HG03342 (cell line): ENCODE measurements around the gene ITGAL.
A peak's percentile ranks its signal among the peaks of the same experiment; 100 is the strongest.
"Not testable (repeated sequence)": the region's sequence is repeated elsewhere in the genome, so short reads cannot be mapped to it uniquely, and the experiment has no call there.

Experiments used
- ATAC-seq: cut with Tn5 transposase; IDR thresholded peaks from one replicate; pipeline ENCODE4 v1.9.1; 2021; ENCODE audit warnings: mild to moderate bottlenecking, moderate library complexity; ENCODE audit not compliant: unreplicated experiment

ITGAL gene

DNA sequence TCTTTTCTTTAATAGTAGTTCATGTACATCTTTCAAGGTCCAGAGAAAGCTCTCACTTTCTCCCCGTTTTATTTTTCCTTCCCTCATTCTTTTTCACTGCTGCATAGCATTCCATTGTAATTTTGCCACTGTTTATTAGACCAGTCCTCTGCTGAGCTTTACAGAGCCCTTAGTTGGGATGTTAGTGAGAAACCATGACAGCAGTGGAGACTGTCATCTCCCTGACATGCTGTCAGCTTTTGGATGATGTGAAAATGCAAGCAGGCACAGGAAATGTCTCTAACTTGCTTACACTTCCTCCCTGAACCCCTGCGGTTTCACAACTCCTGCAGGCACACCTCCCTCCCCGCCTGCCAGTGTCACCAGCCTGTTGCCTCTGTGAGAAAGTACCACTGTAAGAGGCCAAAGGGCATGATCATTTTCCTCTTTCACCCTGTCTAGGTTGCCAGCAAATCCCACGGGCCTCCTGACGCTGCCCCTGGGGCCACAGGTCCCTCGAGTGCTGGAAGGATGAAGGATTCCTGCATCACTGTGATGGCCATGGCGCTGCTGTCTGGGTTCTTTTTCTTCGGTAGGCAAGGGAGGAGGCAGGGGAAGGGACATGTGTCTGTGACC is at the start of gene ITGAL:
TSS of gene ITGAL (plus strand) at position 415 of the 615 bp plus-strand sequence. CDS start at position 511, 96 bp downstream.
- ATAC-seq: peak; percentile 50

DNA sequence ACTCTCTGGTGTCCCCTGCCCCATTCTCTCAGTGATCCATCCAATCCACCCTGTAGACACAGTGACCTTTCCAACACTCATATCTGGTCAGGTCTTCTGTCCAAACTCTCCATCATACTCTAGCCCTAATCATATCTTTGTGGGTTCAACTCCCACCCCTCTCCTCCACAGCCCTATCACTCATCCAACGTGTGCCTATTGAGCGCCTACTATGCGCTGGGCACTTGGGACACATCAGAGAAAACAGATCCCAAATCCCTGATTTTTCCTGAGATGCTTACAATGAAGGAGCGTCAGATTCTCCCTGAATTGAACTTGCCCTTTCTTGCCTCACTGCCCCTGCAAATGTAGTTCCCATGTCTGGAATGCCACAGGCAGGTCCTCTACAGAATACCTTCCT is 44.5 kb upstream of the ITGAL start:
- ATAC-seq: no peak

DNA sequence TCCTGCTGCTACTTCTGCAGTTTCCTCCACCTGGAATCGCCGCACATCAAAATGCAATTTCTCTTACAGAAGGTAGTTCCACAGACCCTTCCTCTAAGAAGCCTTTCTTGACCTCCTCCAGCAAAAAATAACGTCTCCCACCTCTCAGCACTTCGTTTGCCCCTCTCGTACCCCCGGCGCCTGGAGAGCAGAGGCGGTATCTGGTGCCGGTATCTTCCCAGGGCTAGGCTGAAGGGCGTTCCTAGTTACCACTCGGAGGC is 43.2 kb upstream of the ITGAL start:
- ATAC-seq: no peak

DNA sequence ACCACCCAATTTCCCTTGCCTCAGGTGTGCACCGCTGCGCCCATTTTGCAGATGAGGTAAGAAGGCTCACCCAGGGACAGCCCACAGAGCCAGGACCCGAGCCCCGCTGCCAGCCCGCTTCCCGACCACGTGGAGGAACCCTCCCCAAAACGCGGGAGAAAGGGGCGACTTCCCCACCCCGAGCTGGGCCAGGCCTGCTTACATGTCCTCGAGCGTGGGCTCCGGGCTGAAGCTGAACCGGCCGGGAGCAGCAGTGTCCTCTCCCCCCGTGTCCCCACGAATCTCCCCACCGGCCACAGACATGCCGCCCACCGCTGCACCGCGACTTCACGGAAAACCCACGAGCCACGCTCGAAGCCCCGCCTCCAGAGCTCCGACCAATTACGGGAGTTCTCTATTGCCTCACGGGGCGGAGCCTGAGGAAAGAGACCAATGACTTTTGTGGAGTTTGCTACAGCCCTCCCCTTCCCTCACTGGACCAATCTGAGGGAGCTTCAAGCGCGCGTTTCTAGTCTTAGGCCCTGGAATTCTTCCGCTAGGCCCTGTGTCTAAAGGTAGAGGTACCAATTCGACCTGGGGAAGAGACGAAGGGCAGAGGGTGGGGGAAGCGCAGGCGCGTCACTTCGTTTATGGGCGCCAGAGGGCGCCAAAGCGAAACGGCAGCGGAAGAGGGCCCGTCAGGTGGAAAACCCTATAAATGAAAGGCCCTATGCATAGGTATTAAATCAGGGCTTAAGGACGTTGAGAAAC is 42.7 kb upstream of the ITGAL start, which contains the start of gene DCTPP1:
TSS of gene DCTPP1 (minus strand) at position 353 of the 750 bp plus-strand sequence. CDS start at position 303, 50 bp downstream.
- ATAC-seq: peak; percentile 95

DNA sequence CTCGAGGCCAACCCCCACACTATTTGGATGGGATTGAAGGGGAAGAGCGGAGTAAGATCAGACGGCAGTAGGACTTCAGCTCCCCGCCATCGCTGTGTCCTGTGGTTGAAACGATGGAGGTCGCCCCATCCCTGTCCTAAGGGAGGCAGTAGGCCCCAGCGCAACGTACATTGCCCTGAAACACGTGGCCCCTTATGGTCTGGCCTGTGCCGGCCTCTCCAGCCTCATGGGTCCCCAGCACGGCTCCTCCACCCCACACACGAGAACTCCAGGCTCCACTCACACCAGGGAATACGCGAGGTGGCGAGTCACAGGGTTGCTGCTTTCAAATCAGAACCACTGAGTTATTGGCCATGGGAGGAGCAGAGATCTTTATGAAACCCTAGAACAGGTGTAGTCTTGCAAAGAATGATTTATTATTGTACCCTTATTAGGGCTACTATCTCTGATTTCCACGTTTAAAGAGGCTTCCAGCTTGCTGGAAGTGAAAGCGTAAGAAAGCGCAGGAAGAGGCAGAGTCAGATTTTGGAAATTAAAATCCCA is 42.0 kb upstream of the ITGAL start:
- peak; percentile 1 for ATAC-seq

DNA sequence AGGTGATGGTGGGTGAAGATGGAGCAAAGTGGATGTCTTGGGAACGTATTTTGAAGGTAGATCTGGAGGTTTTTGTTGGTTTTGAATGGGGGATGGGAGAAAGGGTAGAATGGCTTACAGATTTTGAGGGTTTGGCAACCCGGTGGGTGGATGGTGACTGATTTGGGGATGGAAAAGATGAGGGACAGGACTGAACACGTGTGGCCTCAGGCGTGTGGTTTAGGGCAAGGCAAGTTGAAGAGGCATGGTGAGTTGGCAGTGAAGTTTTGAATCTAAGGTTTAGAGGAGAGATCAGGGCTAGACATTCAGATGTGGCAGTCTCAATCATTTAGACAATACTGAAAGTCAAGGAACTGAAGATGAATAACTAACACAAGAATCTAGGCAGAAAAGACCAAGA is 37.7 kb upstream of the ITGAL start:
- ATAC-seq: no peak

DNA sequence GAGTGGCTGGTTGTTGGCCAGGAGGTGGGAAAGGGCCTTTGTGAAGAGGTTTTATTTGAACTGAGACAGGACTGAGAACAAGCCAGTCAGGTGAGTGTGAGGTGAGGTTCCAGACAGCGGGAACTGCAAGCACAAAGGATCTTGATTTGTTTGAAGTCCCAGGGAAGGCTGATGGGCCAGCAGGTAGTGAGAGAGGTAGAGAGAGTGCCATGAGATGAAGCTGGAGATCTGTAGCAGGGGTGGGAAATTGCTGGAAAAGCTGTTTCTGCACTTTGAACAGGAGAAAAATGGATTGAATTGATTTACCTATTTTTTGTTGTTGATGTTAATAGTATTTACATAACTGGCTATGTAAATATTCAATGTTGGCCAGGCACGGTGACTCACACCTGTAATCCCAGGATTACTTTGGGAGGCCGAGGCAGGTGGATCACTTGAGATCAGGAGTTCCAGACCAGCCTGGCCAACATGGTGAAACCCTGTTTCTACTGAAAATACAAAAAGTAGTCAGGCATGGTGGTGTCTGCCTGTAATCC is 35.0 kb upstream of the ITGAL start:
- ATAC-seq: no peak

DNA sequence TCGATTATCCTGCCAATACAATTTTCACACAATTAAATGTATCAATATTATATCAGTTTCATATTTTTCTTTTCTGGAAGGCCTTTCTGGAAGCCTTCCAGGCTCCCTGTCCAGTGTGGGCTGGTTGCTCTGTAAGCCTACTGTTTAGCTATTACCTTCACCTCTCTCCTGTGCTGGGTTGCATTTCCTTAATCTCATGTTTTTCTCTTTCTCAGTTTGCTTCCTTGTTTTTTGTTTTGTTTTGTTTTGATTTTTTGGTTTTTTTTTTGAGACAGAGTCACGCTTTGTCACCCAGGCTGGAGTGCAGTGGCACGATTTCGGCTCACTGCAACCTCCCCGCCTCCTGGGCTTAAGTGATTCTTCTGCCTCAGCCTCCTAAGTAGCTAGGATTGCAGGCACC is 33.7 kb upstream of the ITGAL start:
- no peak for ATAC-seq

DNA sequence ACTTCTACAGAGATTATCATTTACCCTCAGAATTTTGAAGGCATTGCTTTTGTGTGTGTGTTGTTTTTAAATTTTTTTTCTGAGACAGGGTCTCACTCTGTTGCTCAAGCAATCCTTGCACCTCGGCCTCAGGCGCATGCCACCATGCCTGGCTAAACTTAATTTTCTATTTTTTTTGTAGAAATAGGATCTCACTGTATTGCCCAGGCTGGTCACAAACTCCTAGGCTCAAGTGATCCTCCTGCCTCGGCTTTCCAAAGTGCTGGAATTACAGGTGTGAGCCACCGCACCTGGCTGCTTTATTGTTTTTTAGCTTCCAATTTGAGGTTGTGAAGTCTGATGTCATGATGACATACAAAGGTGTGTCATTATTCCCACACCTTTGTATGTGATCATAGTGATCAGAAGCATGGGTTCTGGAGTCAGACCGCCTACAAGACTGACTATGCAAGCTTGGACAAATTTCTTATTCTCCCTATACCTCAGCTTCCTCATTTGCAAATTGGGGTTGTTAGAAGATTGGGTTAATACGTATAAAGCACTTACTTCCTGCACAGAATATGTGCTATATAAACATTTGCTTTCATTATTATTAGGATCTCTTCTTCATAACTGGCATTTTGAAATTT is 32.7 kb upstream of the ITGAL start:
- no peak for ATAC-seq

DNA sequence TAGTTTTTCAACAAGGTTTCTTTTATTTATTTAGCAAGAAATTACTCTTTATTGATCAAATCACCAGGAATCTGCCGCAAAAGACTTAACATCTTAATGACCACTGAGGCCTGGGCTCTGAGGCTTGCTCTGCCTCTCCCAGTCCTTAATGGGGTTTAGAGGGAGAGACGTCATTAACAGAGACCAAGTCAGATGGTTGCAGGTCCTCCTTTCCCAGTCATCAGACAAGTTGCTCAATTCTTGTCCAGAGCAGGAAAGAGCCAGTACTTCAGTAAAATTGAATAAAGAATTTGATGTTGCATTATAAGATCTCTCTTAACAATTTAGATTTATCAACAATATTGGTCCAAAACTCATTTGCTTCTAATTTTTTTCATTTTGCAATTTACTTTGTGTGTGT is 28.9 kb upstream of the ITGAL start:
- no peak for ATAC-seq

DNA sequence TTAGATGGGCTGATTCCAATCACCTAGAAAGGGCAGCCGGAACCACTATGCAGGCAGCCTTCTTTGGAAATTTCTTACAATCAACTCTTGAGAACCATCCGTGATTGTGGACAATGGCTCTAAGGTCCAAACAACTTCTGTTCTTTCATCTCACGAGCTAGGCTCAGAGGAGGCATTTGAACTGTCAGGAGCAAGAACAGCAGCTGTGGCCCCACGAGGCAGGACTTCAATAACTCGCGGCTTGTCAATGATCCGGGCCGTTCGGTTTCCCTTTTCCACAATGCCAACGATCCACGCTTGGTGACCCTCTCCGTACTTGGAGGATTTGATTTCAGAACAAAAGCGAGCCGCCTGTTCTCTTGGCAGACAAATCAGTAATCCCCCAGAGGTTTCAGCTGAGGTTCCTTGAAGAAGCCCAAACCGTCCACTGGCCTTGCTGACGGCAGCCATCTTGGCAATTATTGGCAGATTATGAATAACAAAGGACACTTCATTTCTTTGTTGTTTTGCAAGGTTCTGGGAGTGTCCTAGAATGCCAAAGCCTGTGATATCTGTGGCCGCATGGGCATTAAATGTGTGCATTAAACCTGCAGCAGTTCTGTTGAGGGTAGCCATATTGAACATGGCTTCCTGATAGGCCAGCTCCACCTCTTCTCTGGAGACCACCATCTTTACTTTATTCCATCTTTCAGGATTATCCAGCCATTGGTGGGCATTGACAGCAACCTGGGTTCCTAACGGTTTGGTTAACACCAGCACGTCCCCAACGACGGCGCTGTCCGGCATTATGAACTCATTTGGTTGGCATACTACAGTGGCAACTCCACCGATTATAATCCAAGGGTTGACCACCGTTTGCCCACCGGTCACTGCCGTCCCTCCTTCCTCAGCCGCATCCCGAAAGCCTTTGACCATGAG is 28.1 kb upstream of the ITGAL start:
- ATAC-seq: no peak

DNA sequence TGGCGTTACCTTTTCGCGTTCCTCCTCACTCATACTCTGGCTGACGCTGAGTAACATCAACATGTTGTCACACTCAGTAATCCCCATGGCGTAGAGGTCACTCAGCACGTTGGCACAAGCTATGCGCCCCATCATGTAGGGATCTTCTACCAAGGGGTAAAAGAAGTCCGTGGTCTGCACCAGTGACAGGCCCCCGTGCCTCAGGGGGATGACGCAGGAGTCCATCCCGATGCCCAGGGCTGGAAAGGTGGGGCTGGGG is 27.5 kb upstream of the ITGAL start:
- ATAC-seq: no peak

DNA sequence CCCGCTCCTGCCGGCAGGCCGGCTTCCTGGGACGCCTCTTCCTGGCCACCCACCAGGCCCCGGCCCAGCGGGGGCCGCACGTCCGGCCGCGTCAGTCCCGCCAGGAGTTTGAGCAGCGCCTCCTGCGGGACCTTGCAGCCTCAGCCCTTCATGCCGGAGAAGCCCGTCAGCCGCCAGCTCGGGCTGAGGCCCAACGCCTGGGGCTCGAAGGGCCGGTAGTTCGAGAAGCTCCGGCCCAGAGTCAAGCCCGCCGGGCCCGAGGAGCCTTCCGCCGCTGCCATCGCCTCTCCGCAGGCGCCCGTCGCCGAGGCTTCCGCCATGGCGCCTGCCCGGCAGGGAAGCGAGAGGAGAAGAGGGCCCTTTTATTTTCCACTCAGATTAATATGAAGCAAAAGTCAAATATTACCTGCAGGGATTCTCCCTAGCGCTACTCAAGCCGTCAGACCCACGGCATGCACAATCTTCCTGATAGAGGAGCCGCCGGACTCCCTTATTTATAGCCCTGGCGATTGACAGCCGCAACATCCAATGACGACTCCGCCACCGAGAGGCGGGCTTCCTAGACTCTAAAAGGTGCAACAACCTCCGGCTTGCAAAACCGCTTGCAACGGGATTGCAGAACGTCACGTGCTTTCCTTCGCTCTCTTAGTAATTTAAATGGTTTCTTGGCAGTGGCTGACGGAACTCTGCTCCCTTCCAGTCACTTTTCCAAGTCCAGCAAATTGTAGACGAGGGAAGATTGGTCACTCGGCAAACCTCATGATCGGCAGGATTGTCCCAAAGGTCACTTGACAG is 26.9 kb upstream of the ITGAL start, which contains the start of gene SEPHS2:
TSS of gene SEPHS2 (minus strand) at position 467 of the 795 bp plus-strand sequence. CDS start at position 320, 147 bp downstream.
- ATAC-seq: peak; percentile 80

DNA sequence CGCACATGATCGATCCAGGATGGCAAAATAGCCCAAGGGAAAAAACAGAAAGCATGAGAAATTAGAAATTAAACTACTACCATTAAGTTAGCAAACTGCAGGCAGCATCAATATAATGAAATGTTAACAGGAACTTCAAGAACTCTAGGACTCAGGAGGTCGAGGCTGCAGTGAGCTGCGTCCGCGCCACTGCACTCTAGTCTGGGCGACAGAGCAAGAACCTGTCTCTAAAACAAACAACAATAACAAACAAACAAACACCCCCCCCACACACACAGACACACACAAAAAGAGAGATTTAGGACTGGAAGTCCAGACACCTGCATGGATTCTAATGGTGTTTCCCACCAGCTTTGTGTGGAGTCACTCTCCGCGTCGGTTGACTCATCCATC is 26.3 kb upstream of the ITGAL start:
- no peak for ATAC-seq

DNA sequence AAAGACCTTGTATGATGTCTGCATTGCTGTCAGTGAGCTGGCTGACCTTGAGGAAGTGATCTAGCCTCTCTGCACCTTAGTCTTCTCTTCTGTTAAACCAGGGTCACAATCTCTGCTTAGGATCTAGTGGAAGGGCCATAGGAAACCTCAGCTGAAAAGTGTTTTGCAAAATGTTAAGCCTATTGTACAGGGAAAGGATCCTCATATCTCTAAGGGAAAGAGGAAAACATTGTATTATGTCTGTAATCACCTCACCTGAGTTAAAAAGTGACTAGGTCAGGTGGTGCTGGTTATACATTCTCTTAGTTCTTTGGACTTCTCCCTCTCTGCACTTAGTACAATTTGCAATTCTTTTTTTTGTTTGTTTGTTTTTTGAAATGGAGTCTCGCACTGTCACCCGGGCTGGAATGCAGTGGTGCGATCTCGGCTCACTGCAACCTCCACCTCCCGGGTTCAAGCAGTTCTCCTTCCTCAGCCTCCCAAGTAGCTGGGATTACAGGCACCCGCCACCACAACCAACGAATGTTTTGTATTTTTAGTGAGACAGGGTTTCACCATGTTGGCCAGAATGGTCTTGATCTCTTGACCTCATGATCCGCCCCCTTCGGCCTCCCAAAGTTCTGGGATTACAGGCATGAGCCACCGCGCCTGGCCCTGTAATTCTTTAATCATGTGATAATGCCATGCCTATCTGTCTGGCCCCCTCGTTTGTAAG is 24.9 kb upstream of the ITGAL start:
- no peak for ATAC-seq

DNA sequence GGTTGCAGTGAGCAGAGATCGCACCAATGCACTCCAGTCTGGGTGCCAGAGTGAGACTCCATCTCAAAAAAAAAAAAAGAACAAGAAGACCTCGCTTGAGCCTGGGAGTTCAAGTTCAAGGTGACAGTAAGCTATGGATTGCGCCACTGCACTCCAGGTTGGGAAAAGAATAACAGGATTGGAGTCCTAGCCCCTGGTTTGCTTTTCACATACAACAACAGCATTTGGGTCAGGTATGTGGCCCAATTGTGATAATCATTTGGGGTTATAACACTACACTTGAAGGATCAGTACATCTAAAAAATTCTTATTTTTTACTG is 23.5 kb upstream of the ITGAL start:
- ATAC-seq: no peak

DNA sequence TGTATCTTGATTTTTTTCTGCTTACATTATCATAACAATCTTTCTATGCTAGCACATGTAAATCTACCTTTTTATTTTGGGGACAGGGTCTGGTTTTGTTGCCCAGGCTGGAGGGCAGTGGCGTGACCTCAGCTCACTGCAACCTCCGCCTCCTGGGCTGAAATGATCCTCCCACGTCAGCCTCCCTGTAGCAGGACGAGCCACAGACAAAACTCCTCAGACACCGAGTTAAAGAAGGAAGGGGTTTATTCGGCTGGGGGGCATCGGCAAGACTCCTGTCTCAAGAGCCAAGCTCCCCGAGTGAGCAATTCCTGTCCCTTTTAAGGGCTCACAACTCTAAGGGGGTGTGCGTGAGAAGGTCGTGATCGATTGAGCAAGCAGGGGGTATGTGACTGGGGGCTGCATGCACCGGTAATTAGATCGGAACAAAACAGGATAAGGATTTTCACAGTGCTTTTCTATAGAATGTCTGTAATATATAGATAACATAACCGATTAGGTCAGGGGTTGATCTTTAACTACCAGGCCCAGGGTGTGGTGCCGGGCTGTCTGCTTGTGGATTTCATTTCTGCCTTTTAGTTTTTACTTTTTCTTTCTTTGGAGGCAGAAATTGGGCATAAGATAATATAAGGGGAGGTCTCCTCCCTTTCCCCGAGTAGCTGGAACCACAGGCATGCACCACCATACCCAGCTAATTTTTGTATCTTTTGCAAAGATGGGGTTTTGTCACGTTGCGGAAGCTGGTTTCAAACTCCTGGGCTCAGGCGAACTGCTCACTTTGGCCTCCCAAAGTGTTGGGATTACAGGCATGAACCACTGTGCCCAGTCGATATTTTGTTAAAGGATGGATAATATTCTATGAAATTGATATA is 19.6 kb upstream of the ITGAL start:
- not testable (repeated sequence) for ATAC-seq

DNA sequence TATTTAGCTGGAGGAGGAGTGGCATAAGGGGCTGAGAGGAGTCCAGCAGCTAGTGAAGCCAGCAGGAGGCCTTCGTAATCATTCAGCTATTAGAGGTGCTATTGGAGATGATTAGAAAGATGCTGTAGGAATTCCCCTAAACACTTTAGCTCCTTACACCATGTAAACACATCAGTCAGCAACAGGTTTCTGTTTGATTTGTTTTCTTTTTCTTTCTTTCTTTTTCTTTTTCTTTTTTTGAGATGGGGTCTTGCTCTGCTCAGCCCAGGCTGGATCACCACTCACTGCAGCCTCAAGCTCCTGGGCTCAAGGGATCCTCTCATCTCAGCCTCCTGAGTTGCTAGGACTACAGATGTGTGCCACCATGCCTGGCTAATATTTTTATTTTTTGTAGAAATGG is 16.2 kb upstream of the ITGAL start:
- ATAC-seq: no peak

DNA sequence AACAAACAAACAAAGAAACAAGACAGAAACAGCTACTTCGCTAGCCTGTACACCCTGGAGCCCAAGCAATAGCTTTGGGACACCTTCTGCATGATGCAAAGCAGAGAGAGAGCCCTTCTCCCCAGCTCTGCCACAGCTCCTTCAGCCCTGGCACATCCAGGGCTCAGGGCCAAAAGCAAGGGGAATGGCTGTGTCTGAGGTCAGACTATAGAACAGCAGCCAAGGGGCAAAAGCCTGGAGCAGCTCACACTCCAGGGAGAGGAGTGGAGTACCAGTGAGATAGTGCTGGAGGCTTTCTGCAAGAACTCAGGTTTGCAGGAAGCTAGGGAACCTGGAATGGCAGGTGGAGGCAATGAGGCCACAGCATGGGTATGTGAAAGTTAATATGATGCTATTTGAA is 15.3 kb upstream of the ITGAL start:
- no peak for ATAC-seq
